Neural crest cell (in vitro differentiated cells): ENCODE data around the gene CACNG7. TPM values are rescaled to one million over a fixed set of nuclear protein-coding genes. Genes with fewer than 3 reads are reported as not detected.

Experiments used
- DNase-seq: peaks from one replicate; pipeline ENCODE4 v3.0.0; 2021; ENCODE audit warnings: low read depth, mixed read lengths, low spot score
- H3K27ac Mint-ChIP-seq: one replicate; pipeline ENCODE4 v1.8.0; 2021; ENCODE audit warnings: mild to moderate bottlenecking, mixed read lengths; ENCODE audit not compliant: unreplicated experiment
- H3K27me3 Mint-ChIP-seq: 2 replicates; pipeline ENCODE4 v1.8.0; 2021; ENCODE audit warnings: low read depth, mild to moderate bottlenecking, mixed read lengths
- H3K36me3 Mint-ChIP-seq: 2 replicates; pipeline ENCODE4 v1.8.0; 2021; ENCODE audit warnings: low read depth, mild to moderate bottlenecking, mixed read lengths
- H3K4me1 Mint-ChIP-seq: 2 replicates; pipeline ENCODE4 v1.8.0; 2021; ENCODE audit warnings: mixed read lengths
- H3K4me3 Mint-ChIP-seq: one replicate; pipeline ENCODE4 v1.8.0; 2021; ENCODE audit warnings: mild to moderate bottlenecking, mixed read lengths
- H3K9me3 Mint-ChIP-seq: 2 replicates; pipeline ENCODE4 v1.8.0; 2021; ENCODE audit warnings: mixed read lengths
- CTCF ChIP-seq: fragments of 200-600 bp; sonication (generic); conservative IDR thresholded peaks from 2 replicates; pipeline ENCODE4 v1.5.0; 2021; ENCODE audit warnings: antibody characterized with exemption, mild to moderate bottlenecking
- total RNA-seq: library from RNA; stranded (reverse); gene quantifications from 2 replicates; pipeline ENCODE4 v1.2.1, GENCODE V29; 2021

CACNG7 gene
- total RNA-seq, 1 donor from 2014 or later = 25.3 TPM

DNA sequence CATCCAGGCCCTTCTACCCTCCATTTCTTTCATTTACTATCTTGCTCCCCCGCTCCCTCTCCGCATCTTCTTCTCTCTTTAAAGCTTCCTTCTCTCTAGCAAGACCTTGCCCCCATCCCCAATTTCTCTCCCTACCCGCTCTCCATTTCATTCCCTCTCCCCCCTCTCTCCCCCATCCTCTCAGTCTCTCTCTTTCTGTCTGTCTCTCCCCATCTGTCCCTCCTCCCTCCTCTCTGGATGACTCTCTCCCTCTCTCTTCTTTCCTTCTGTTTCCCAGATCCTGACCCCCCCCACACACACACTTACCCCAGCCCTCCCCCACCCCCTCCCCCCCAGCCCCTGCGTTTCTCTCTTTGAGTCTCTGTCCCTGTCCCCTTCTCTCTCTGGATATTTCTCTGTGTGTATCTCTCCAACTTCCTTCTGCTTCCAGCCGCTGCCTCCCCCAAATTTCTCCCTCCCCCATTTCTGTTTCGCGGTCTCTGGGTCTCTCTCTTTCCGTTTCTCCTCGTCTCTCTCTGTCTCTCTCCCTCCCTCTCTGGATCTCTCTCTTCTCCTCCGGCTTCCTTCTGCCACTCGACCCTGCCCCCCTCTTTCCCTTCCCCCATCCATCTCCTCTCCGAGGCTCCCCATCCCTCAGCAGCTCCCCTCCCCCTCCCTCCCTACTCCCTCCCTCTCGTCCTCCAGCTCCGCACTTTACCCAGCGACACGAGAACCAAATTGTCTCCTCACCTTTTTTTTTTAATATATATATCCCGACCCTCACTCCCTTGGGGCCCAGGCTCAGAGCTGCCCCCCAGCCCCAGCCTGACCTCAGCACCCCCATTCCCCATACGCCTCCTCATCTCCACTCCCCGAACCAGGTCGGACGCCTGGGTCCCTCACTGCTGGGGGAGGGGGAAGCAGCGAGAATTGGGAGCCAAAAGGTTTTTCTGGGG is 50.0 kb downstream of the CACNG7 start:
- Mint-ChIP-seq H3K27me3 (peaks cover 84% of the 10 kb centered on the region), H3K36me3 (no peaks in the 10 kb centered on the region), H3K9me3 (no peaks in the 10 kb centered on the region), H3K4me1 (peaks cover 28% of the 10 kb centered on the region), H3K27ac (no peak overlapping the region), H3K4me3 (no peak overlapping the region)
- TF ChIP-seq CTCF = no peak
- no peak for DNase-seq

DNA sequence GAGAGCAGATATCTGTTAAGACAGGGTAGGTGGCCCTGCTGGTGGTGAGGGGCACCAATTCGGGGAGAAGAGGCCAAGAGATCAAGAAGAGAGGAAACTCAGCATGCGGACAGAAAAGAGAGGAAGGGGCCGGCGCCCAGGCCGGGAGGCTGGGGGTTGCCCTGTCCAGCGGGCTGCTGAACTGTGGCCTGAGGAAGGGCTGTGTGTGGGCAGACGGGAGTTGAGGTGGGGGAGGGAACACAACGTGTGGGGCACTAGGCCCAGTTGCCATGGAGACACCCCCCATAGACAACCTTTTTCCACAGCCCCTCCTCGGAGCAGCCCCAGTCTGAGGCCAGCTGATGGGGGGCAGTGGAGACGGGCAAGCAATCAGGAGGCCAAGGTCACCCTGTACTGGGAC is 51.1 kb downstream of the CACNG7 start:
- H3K27ac Mint-ChIP-seq = no peak overlapping the region
- peaks cover 28% of the 10 kb centered on the region for H3K4me1 Mint-ChIP-seq
- peaks cover 91% of the 10 kb centered on the region for H3K27me3 Mint-ChIP-seq
- H3K36me3 Mint-ChIP-seq = no peaks in the 10 kb centered on the region
- H3K9me3 Mint-ChIP-seq = no peaks in the 10 kb centered on the region
- no peak for TF ChIP-seq CTCF
- peak overlapping the region; percentile 13 for H3K4me3 Mint-ChIP-seq
- no peak for DNase-seq

GRCh38 chr19:53960886-53961285 is 51.8 kb downstream of the CACNG7 start:
- H3K36me3 Mint-ChIP-seq = no peaks in the 10 kb centered on the region
- H3K9me3 Mint-ChIP-seq = no peaks in the 10 kb centered on the region
- peaks cover 28% of the 10 kb centered on the region for H3K4me1 Mint-ChIP-seq
- H3K27ac Mint-ChIP-seq = no peak overlapping the region
- H3K4me3 Mint-ChIP-seq = peak overlapping the region; percentile 13
- DNase-seq = no peak
- peaks cover 90% of the 10 kb centered on the region for H3K27me3 Mint-ChIP-seq
- TF ChIP-seq CTCF = no peak

DNA sequence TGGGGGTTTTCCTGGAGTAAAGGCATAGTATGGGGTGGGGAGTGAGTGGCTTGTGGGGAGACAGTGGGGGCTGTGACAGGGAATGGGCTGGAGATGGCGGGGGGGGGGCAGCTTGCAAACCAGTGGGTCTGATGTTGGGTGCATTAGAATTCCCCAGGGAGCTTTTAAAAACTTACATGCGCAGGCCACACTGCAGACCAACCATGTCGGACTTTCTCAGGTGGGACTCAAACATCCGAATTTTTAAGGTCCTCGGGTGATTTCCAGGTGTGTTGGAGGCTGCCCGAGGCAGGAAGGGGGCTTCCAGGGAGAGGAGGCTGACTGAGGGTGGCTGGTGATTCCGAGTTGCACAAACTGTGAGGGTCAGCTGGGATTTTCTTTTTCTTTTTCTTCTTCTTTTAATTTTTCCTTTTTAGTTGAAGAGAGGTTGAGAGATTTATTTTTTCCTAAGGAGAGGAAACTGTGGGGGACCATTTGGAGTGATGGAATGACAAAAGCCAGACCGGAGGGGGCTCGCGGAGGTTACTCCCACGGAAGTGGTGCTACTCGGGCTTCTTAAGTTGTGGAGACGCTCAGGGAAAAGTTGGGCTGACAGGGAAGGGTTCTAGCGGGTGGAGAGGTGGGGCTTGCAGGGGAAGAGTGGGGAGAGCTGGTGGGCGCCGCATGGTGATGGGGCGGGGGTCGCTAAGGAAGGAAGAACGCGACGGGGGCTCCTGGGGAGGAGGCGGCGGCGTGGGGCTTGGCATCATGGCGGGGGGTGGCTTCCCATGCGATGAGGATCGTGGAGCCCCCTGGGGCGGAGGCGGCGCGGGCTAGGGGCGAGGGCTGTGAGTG is 52.7 kb downstream of the CACNG7 start:
- H3K4me1 Mint-ChIP-seq = peaks cover 28% of the 10 kb centered on the region
- TF ChIP-seq CTCF = no peak
- no peaks in the 10 kb centered on the region for H3K36me3 Mint-ChIP-seq
- no peak overlapping the region for H3K4me3 Mint-ChIP-seq
- no peak for DNase-seq
- H3K27ac Mint-ChIP-seq = no peak overlapping the region
- no peaks in the 10 kb centered on the region for H3K9me3 Mint-ChIP-seq
- H3K27me3 Mint-ChIP-seq = peaks cover 89% of the 10 kb centered on the region

- Mint-ChIP-seq H3K27ac (no peak within 1 kb of the TSS), H3K36me3 (no peaks in the 10 kb centered on the region), H3K9me3 (no peaks in the 10 kb centered on the region), H3K27me3 (peaks cover 87% of the 10 kb centered on the region), H3K4me3 (no peak within 1 kb of the TSS), H3K4me1 (peaks cover 23% of the 10 kb centered on the region)
- DNase-seq = no peak
- TF ChIP-seq CTCF = no peak
Observed at GRCh38 chr19:53962887-53963431, 53.9 kb downstream of the CACNG7 start, which contains the start of gene CACNG8. TSS of gene CACNG8 (plus strand) at chr19:53962937.
